ENCODE data around the gene PPM1D. TPM values are rescaled to one million over a fixed set of nuclear protein-coding genes. Genes with fewer than 3 reads are reported as not detected.

Gene PPM1D
- total and polyA plus RNA-seq, 2 of the 13 experiments (the other 11 are each of a cell fraction or from before 2014, with no cell fraction given), result 8.0 to 26.2 TPM

- no peak overlapping the region for H3K27ac ChIP-seq (ENCODE audit: extremely low read length, insufficient read depth, low read length)
- TF ChIP-seq CTCF (CRISPR knock-in tag; IDR thresholded peaks at IDR 0.05), result peak; percentile 34
- TF ChIP-seq ZBTB38 (CRISPR knock-in tag; IDR thresholded peaks at IDR 0.05), result no peak
- no peak overlapping the region for H3K4me2 ChIP-seq (ENCODE audit: low read depth, low read length)
- no peak overlapping the region for H2AFZ ChIP-seq (ENCODE audit: low read length)
- DNase-seq (ENCODE audit: low spot score) (peak; percentile 50), ATAC-seq (peak; percentile 64), FAIRE-seq (peak; percentile 37)
- WGBS (ENCODE audit: low lambda C conversion rate), result 88% methylated on average over 2 of the region's 2 CpGs
- CTCF ChIA-PET (ENCODE audit: low intra/inter-chr PET ratio, low total read pairs), result no interaction called here
- POLR2A ChIA-PET, result interaction anchor here (1.3 kb wide), 1 partner anchor 41 kb away, joined by 3 read pairs; the partner anchor contains the start of gene PPM1D
- no TSS peak for BruUV-seq (replicated peaks)
- no peaks in the 10 kb centered on the region for H3K27me3 ChIP-seq (ENCODE audit: control insufficient read depth in 1 of 2, insufficient read depth in 2 of 2, low read length in 2 of 2)
- no peak overlapping the region for H3K9ac ChIP-seq (ENCODE audit: insufficient read depth, low read depth, low read length)
- peaks cover 18% of the 10 kb centered on the region for H4K20me1 ChIP-seq (ENCODE audit: insufficient read depth, low read length)
- no peaks in the 10 kb centered on the region for H3K9me3 ChIP-seq (ENCODE audit: low read length)
- H3K36me3 ChIP-seq (replicated peaks in 1 of 2; ENCODE audit: control insufficient read depth in 1 of 2, insufficient read depth in 2 of 2, low read length in 2 of 2), result peaks cover 12 to 27% of the 10 kb centered on the region in 2 experiments
- in situ Hi-C loops (cut with HindIII; ENCODE audit: extremely low pct_ligation_motif_present, low pct_unique_long_range_greater_than_20kb) (no loop called here), intact Hi-C loops (cut with micrococcal nuclease; ENCODE audit: unreplicated experiment) (no loop called here)
- peaks cover 28% of the 10 kb centered on the region for H3K79me2 ChIP-seq (ENCODE audit: insufficient read depth, low read length)
- H3K4me3 ChIP-seq (replicated peaks in 1 of 3; ENCODE audit: insufficient read depth in 1 of 3, low read depth in 2 of 3, low read length in 3 of 3), result no peak overlapping the region
- peaks cover 9% of the 10 kb centered on the region; the same call in 1 of the 2 replicates for H3K4me1 ChIP-seq (ENCODE audit: insufficient read depth, low read length)
Observed at GRCh38 chr17:60640503-60640902, 40.5 kb downstream of the PPM1D start.

- Histone ChIP-seq H3K27ac (ENCODE audit: extremely low read length, insufficient read depth, low read length) (no peak overlapping the region), H3K4me3 (replicated peaks in 1 of 3; ENCODE audit: insufficient read depth in 1 of 3, low read depth in 2 of 3, low read length in 3 of 3) (no peak overlapping the region), H3K79me2 (ENCODE audit: insufficient read depth, low read length) (peaks cover 28% of the 10 kb centered on the region), H3K36me3 (replicated peaks in 1 of 2; ENCODE audit: control insufficient read depth in 1 of 2, insufficient read depth in 2 of 2, low read length in 2 of 2) (peaks cover 8 to 24% of the 10 kb centered on the region in 2 experiments; a peak in 4 of 5 replicates), H4K20me1 (ENCODE audit: insufficient read depth, low read length) (peaks cover 18% of the 10 kb centered on the region), H3K9me3 (ENCODE audit: low read length) (no peaks in the 10 kb centered on the region), H3K27me3 (ENCODE audit: control insufficient read depth in 1 of 2, insufficient read depth in 2 of 2, low read length in 2 of 2) (no peaks in the 10 kb centered on the region), H3K9ac (ENCODE audit: insufficient read depth, low read depth, low read length) (no peak overlapping the region), H2AFZ (ENCODE audit: low read length) (no peak overlapping the region), H3K4me2 (ENCODE audit: low read depth, low read length) (no peak overlapping the region), H3K4me1 (ENCODE audit: insufficient read depth, low read length) (peaks cover 15% of the 10 kb centered on the region)
- in situ Hi-C loops (cut with HindIII; ENCODE audit: extremely low pct_ligation_motif_present, low pct_unique_long_range_greater_than_20kb) (no loop called here), intact Hi-C loops (cut with micrococcal nuclease; ENCODE audit: unreplicated experiment) (no loop called here)
- no TSS peak for BruUV-seq (replicated peaks)
- ChIA-PET POLR2A (interaction anchor here (1.3 kb wide), 1 partner anchor 41 kb away, joined by 3 read pairs; the partner anchor contains the start of gene PPM1D), CTCF (ENCODE audit: low intra/inter-chr PET ratio, low total read pairs) (interaction anchor here (1.6 kb wide), 1 partner anchor 219 kb away, joined by 3 read pairs; no protein-coding TSS in a partner anchor)
- no peak for DNase-seq (ENCODE audit: low spot score)
- ATAC-seq, result no peak
- WGBS (ENCODE audit: low lambda C conversion rate), result 95% methylated on average over 3 of the region's 3 CpGs
- TF ChIP-seq ZNF484 (CRISPR knock-in tag; IDR thresholded peaks at IDR 0.05; ENCODE audit: borderline replicate concordance, low read depth), result no peak
- no peak for TF ChIP-seq HOMEZ (CRISPR knock-in tag; IDR thresholded peaks at IDR 0.05; ENCODE audit: low read depth)
- no peak for TF ChIP-seq MBNL3 (CRISPR knock-in tag; conservative IDR thresholded peaks at IDR 0.05)
- no peak for TF ChIP-seq PITX1 (CRISPR knock-in tag; IDR thresholded peaks at IDR 0.05)
- TF ChIP-seq MEF2D (CRISPR knock-in tag; IDR thresholded peaks at IDR 0.05), result no peak
- TF ChIP-seq FLYWCH1 (CRISPR knock-in tag; IDR thresholded peaks at IDR 0.05), result no peak
- TF ChIP-seq MAF1 (CRISPR knock-in tag; IDR thresholded peaks at IDR 0.05; ENCODE audit: borderline replicate concordance), result no peak
- no peak for TF ChIP-seq CBFB (CRISPR knock-in tag; IDR thresholded peaks at IDR 0.05)
- no peak for FAIRE-seq
Observed at GRCh38 chr17:60641126-60641525, 41.1 kb downstream of the PPM1D start.

All from HepG2 (cell line).